HepG2 (cell line): ENCODE results near the gene KMT2D. TPM values are rescaled to one million over a fixed set of nuclear protein-coding genes. Genes with fewer than 3 reads are reported as not detected.

Experiments used
- CHCHD3 ChIP-seq: sonication (generic); formaldehyde crosslinking; IDR thresholded peaks from 2 replicates; pipeline ENCODE4 v1.8.0; 2022; ENCODE audit warnings: mild to moderate bottlenecking, missing genetic modification reagents, moderate library complexity
- HDAC2 ChIP-seq: sonication (generic); formaldehyde crosslinking; IDR thresholded peaks from 2 replicates; pipeline ENCODE4 v1.4.0; 2020; ENCODE audit warnings: missing genetic modification reagents
- HOXA3 ChIP-seq: sonication (generic); formaldehyde crosslinking; IDR thresholded peaks from 2 replicates; pipeline ENCODE4 v1.5.0; 2020; ENCODE audit warnings: missing genetic modification reagents
- HOXA9 ChIP-seq: sonication (generic); formaldehyde crosslinking; IDR thresholded peaks from 2 replicates; pipeline ENCODE4 v1.8.1; 2022; ENCODE audit warnings: missing genetic modification reagents, mild to moderate bottlenecking, moderate library complexity, borderline replicate concordance
- MTERF4 ChIP-seq: sonication (generic); formaldehyde crosslinking; IDR thresholded peaks from 2 replicates; pipeline ENCODE4 v1.8.0; 2023; ENCODE audit warnings: mild to moderate bottlenecking, missing genetic modification reagents
- NR2F1 ChIP-seq, 2 experiments: fragments of 450-650 bp in 1 of 2; formaldehyde crosslinking in 1 of 2; IDR thresholded peaks; 2 replicates each; pipeline versions ENCODE4 v1.5.0 to v1.6.1; 2016 to 2020; ENCODE audit warnings: mild to moderate bottlenecking in 1 of 2, missing compliant biosample characterization in 1 of 2, missing genetic modification reagents in 1 of 2, moderate library complexity in 1 of 2
- SMAD1 ChIP-seq: sonication (generic); formaldehyde crosslinking; IDR thresholded peaks from 2 replicates; pipeline ENCODE4 v1.4.0; 2020; ENCODE audit warnings: missing genetic modification reagents, low read depth, mild to moderate bottlenecking, borderline replicate concordance
- SMAD3 ChIP-seq: sonication (generic); formaldehyde crosslinking; IDR thresholded peaks from 2 replicates; pipeline ENCODE4 v1.4.0; 2020; ENCODE audit warnings: missing genetic modification reagents
- SRF ChIP-seq: IDR thresholded peaks from 2 replicates; pipeline ENCODE4 v1.6.1; 2011; ENCODE audit warnings: mild to moderate bottlenecking, low read depth, low read length, moderate library complexity
- TOPORS ChIP-seq: sonication (generic); formaldehyde crosslinking; IDR thresholded peaks from 2 replicates; pipeline ENCODE4 v1.8.0; 2023; ENCODE audit warnings: mild to moderate bottlenecking, missing genetic modification reagents
- YY1 ChIP-seq: IDR thresholded peaks from 2 replicates; pipeline ENCODE4 v1.6.1; 2011; ENCODE audit warnings: low read length, low read depth, moderate library complexity, mild to moderate bottlenecking; ENCODE audit not compliant: insufficient read depth, insufficient replicate concordance
- ZEB1 ChIP-seq: IDR thresholded peaks from 2 replicates; pipeline ENCODE4 v1.6.1; 2012; ENCODE audit warnings: mild to moderate bottlenecking, low read depth, inconsistent platforms; ENCODE audit not compliant: insufficient replicate concordance
- ZFP36L2 ChIP-seq: sonication (generic); formaldehyde crosslinking; IDR thresholded peaks from 2 replicates; pipeline ENCODE4 v1.4.0; 2020; ENCODE audit warnings: missing genetic modification reagents
- ZFP82 ChIP-seq: sonication (generic); formaldehyde crosslinking; IDR thresholded peaks from 2 replicates; pipeline ENCODE4 v1.5.1; 2020; ENCODE audit warnings: mild to moderate bottlenecking, missing genetic modification reagents, borderline replicate concordance
- ZMYM2 ChIP-seq: sonication (generic); formaldehyde crosslinking; IDR thresholded peaks from 2 replicates; pipeline ENCODE4 v1.8.0; 2022; ENCODE audit warnings: mild to moderate bottlenecking, missing genetic modification reagents
- ZNF350 ChIP-seq: sonication (generic); formaldehyde crosslinking; IDR thresholded peaks from 2 replicates; pipeline ENCODE4 v1.4.0; 2020; ENCODE audit warnings: mild to moderate bottlenecking, low read depth, missing genetic modification reagents, borderline replicate concordance
- ZNF781 ChIP-seq: sonication (generic); formaldehyde crosslinking; IDR thresholded peaks from 2 replicates; pipeline ENCODE4 v1.5.1; 2020; ENCODE audit warnings: borderline replicate concordance, mild to moderate bottlenecking, missing genetic modification reagents; ENCODE audit errors: not compliant biosample characterization
- ZNF784 ChIP-seq: sonication (generic); formaldehyde crosslinking; IDR thresholded peaks from 2 replicates; pipeline ENCODE4 v1.5.1; 2020; ENCODE audit warnings: missing genetic modification reagents, mild to moderate bottlenecking, borderline replicate concordance
- polyA plus RNA-seq, 8 experiments: library from polyadenylated mRNA; depleted of rRNA in 3 of 8; stranded (reverse) in 7 of 8; unstranded in 1 of 8; fragments of >200 nt; fragmentation: Illumina TruSeq in 4 of 8; extraction: Trizol in 4 of 8; gene quantifications; 2 replicates each; pipeline versions ENCODE4 v1.2.1 to v1.2.3, GENCODE V29; 2011 to 2016; ENCODE audit warnings: low read depth in 4 of 8, missing spikeins in 1 of 8, mixed read lengths in 1 of 8; ENCODE audit not compliant: insufficient read depth in 1 of 8
- total RNA-seq, 5 experiments: library from RNA; depleted of rRNA; stranded (reverse); fragments of >200 nt; fragmentation: Illumina TruSeq; extraction: Trizol; gene quantifications; 2 replicates each; pipeline ENCODE4 v1.2.3, GENCODE V29; 2016; ENCODE audit warnings: low read depth in 1 of 5
- TF ChIP-seq, protein P1 (sequence below): sonication (generic); formaldehyde crosslinking; IDR thresholded peaks from 2 replicates; pipeline ENCODE4 v1.4.0; 2020; ENCODE audit warnings: low read depth, missing genetic modification reagents
- TF ChIP-seq, protein P2 (sequence below): IDR thresholded peaks from 2 replicates; pipeline ENCODE4 v1.6.1; 2016
- TF ChIP-seq, protein P3 (sequence below): sonication (generic); formaldehyde crosslinking; IDR thresholded peaks from 2 replicates; pipeline ENCODE4 v1.8.0; 2022; ENCODE audit warnings: missing genetic modification reagents, mild to moderate bottlenecking, moderate library complexity, borderline replicate concordance

The KMT2D gene
- total and polyA plus RNA-seq, 2 of the 13 experiments (the other 11 are each of a cell fraction or from before 2014, with no cell fraction given) = 8.1 to 10.4 TPM

DNA sequence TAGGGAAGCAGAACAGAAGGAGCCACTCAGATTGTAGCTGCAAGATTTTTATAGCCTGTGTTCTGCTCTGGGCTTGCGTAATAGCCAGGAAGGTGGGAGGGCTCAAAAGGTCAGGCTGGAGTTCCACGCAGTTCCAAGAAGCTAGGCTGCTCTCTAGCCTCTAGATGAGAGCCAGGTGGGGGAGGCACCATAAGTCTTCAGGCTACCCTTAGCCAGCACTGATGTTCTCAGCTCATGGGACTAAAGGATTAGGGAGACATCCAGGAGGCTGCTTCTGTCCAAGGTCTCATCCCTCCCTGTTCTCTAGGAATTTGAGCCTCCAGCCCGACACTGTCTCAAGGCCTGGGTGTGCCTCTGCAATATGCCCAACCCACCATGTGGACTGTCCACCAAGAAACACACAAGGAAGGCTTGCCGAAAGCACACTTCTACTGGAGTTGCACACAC, 48.4 kb upstream of the KMT2D start (continued):
- TF ChIP-seq, protein P1, sequence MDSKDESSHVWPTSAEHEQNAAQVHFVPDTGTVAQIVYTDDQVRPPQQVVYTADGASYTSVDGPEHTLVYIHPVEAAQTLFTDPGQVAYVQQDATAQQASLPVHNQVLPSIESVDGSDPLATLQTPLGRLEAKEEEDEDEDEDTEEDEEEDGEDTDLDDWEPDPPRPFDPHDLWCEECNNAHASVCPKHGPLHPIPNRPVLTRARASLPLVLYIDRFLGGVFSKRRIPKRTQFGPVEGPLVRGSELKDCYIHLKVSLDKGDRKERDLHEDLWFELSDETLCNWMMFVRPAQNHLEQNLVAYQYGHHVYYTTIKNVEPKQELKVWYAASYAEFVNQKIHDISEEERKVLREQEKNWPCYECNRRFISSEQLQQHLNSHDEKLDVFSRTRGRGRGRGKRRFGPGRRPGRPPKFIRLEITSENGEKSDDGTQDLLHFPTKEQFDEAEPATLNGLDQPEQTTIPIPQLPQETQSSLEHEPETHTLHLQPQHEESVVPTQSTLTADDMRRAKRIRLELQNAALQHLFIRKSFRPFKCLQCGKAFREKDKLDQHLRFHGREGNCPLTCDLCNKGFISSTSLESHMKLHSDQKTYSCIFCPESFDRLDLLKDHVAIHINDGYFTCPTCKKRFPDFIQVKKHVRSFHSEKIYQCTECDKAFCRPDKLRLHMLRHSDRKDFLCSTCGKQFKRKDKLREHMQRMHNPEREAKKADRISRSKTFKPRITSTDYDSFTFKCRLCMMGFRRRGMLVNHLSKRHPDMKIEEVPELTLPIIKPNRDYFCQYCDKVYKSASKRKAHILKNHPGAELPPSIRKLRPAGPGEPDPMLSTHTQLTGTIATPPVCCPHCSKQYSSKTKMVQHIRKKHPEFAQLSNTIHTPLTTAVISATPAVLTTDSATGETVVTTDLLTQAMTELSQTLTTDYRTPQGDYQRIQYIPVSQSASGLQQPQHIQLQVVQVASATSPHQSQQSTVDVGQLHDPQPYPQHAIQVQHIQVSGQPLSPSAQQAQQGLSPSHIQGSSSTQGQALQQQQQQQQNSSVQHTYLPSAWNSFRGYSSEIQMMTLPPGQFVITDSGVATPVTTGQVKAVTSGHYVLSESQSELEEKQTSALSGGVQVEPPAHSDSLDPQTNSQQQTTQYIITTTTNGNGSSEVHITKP (CRISPR knock-in tag) = no peak
- TF ChIP-seq HOXA9 (CRISPR knock-in tag) (no peak), TOPORS (CRISPR knock-in tag) (no peak), ZEB1 (no peak), YY1 (no peak), SMAD3 (CRISPR knock-in tag) (no peak), ZNF781 (no peak), ZNF350 (CRISPR knock-in tag) (0 out of 2 replicates have a peak, but pooled peaks have one; percentile 7), HDAC2 (no peak), ZFP36L2 (CRISPR knock-in tag) (no peak), HOXA3 (CRISPR knock-in tag) (no peak), ZNF784 (no peak), SMAD1 (CRISPR knock-in tag) (no peak), MTERF4 (CRISPR knock-in tag) (0 out of 2 replicates have a peak, but pooled peaks have one; percentile 40), NR2F1 (CRISPR knock-in tag; IDR thresholded peaks at IDR 0.05) (peak in 1 of 2 experiments; percentile 65; a peak in 2 of 4 replicates), ZMYM2 (no peak), CHCHD3 (CRISPR knock-in tag) (no peak), SRF (no peak), ZFP82 (CRISPR knock-in tag) (0 out of 2 replicates have a peak, but pooled peaks have one; percentile 38)
- TF ChIP-seq, protein P2, sequence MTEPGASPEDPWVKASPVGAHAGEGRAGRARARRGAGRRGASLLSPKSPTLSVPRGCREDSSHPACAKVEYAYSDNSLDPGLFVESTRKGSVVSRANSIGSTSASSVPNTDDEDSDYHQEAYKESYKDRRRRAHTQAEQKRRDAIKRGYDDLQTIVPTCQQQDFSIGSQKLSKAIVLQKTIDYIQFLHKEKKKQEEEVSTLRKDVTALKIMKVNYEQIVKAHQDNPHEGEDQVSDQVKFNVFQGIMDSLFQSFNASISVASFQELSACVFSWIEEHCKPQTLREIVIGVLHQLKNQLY (CRISPR knock-in tag) = no peak
- TF ChIP-seq, protein P3, sequence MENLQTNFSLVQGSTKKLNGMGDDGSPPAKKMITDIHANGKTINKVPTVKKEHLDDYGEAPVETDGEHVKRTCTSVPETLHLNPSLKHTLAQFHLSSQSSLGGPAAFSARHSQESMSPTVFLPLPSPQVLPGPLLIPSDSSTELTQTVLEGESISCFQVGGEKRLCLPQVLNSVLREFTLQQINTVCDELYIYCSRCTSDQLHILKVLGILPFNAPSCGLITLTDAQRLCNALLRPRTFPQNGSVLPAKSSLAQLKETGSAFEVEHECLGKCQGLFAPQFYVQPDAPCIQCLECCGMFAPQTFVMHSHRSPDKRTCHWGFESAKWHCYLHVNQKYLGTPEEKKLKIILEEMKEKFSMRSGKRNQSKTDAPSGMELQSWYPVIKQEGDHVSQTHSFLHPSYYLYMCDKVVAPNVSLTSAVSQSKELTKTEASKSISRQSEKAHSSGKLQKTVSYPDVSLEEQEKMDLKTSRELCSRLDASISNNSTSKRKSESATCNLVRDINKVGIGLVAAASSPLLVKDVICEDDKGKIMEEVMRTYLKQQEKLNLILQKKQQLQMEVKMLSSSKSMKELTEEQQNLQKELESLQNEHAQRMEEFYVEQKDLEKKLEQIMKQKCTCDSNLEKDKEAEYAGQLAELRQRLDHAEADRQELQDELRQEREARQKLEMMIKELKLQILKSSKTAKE (CRISPR knock-in tag) = no peak
